GM21786 (cell line): ENCODE results near the gene ZDHHC13.

Experiments
- ATAC-seq: cut with Tn5 transposase; IDR thresholded peaks from one replicate; pipeline ENCODE4 v1.9.1; 2021; ENCODE audit not compliant: unreplicated experiment

ZDHHC13 gene

GRCh38 chr11:19201737-19202605, 85.0 kb downstream of the ZDHHC13 start, which contains the start of gene CSRP3:
TSS of gene CSRP3 (minus strand) at chr11:19201983. CDS start at chr11:19192448, 9,535 bp downstream.
- ATAC-seq = no peak

GRCh38 chr11:19204836-19205235, 87.9 kb downstream of the ZDHHC13 start:
- ATAC-seq = no peak

- no peak for ATAC-seq
These were observed 91.2 kb downstream of the ZDHHC13 start for GRCh38 chr11:19208181-19208580.

- no peak for ATAC-seq
These were observed 92.1 kb downstream of the ZDHHC13 start for GRCh38 chr11:19208959-19209546.

GRCh38 chr11:19209617-19210370, 92.8 kb downstream of the ZDHHC13 start:
- no peak for ATAC-seq

GRCh38 chr11:19216021-19216420, 99.1 kb downstream of the ZDHHC13 start:
- no peak for ATAC-seq

- ATAC-seq = no peak
These were observed 99.9 kb downstream of the ZDHHC13 start for GRCh38 chr11:19216709-19217374.

GRCh38 chr11:19218216-19218615, 101.2 kb downstream of the ZDHHC13 start:
- no peak for ATAC-seq

- ATAC-seq = no peak
These were observed 102.0 kb downstream of the ZDHHC13 start for GRCh38 chr11:19218786-19219460.

- ATAC-seq = no peak
These were observed 104.1 kb downstream of the ZDHHC13 start for GRCh38 chr11:19220903-19221724.

- ATAC-seq = no peak
These were observed 108.2 kb downstream of the ZDHHC13 start for GRCh38 chr11:19225123-19225522.

GRCh38 chr11:19225581-19225980, 108.6 kb downstream of the ZDHHC13 start:
- no peak for ATAC-seq
